Liver (tissue), 9 donors: ENCODE data around the gene TEC. TPM values are rescaled to one million over a fixed set of nuclear protein-coding genes. Genes with fewer than 3 reads are reported as not detected.

Experiments
- DNase-seq: peaks from one replicate; pipeline ENCODE4 v3.0.0-alpha.2; 2017; ENCODE audit warnings: low spot score
- H3K27ac ChIP-seq, 2 donors: one replicate each; pipeline ENCODE4 v1.7.0; 2013; ENCODE audit warnings: inconsistent platforms in 2 of 2, low read length in 2 of 2, control low read depth in 1 of 2, low read depth in 1 of 2, mild to moderate bottlenecking in 1 of 2
- H3K27me3 ChIP-seq, 4 donors: one replicate each; pipeline versions ENCODE4 v1.6.1 to v1.7.0; 2013; ENCODE audit warnings: low read length in 3 of 4, inconsistent platforms in 1 of 4, mild to moderate bottlenecking in 1 of 4, moderate library complexity in 1 of 4; ENCODE audit not compliant: control insufficient read depth in 4 of 4, insufficient read depth in 4 of 4
- H3K36me3 ChIP-seq, 4 donors: one replicate each; pipeline versions ENCODE4 v1.6.1 to v1.7.0; 2013; ENCODE audit warnings: low read length in 3 of 4, mild to moderate bottlenecking in 3 of 4, low read depth in 1 of 4, moderate library complexity in 1 of 4; ENCODE audit not compliant: control insufficient read depth in 4 of 4, insufficient read depth in 3 of 4
- H3K4me1 ChIP-seq, 4 donors: one replicate each; pipeline versions ENCODE4 v1.6.1 to v1.7.0; 2013; ENCODE audit warnings: low read length in 3 of 4, mild to moderate bottlenecking in 3 of 4, moderate library complexity in 1 of 4; ENCODE audit not compliant: control insufficient read depth in 4 of 4, insufficient read depth in 4 of 4
- H3K4me3 ChIP-seq, 3 donors: one replicate each; pipeline versions ENCODE4 v1.6.1 to v1.7.0; 2013; ENCODE audit warnings: low read length in 3 of 3, control low read depth in 1 of 3, low read depth in 1 of 3, mild to moderate bottlenecking in 1 of 3
- H3K9ac ChIP-seq, 2 donors: one replicate each; pipeline ENCODE4 v1.7.0; 2013; ENCODE audit warnings: low read length in 2 of 2, mild to moderate bottlenecking in 2 of 2, moderate library complexity in 2 of 2, control low read depth in 1 of 2, low read depth in 1 of 2
- H3K9me3 ChIP-seq, 4 donors: one replicate each; pipeline versions ENCODE4 v1.6.1 to v1.7.0; 2013; ENCODE audit warnings: low read length in 3 of 4; ENCODE audit not compliant: control insufficient read depth in 4 of 4
- ATF3 ChIP-seq: IDR thresholded peaks from 2 replicates; pipeline ENCODE4 v1.6.1; 2016; ENCODE audit warnings: antibody characterized with exemption
- EGR1 ChIP-seq, 2 donors: IDR thresholded peaks; 2 replicates each; pipeline ENCODE4 v1.6.1; 2016 to 2018; ENCODE audit warnings: antibody characterized with exemption in 2 of 2, low read depth in 2 of 2
- FOXA1 ChIP-seq: IDR thresholded peaks from 2 replicates; pipeline ENCODE4 v1.6.1; 2016; ENCODE audit warnings: antibody characterized with exemption
- FOXA2 ChIP-seq: IDR thresholded peaks from 2 replicates; pipeline ENCODE4 v1.6.1; 2016; ENCODE audit warnings: antibody characterized with exemption
- GABPA ChIP-seq, 2 donors: IDR thresholded peaks in 1 of 2; conservative IDR thresholded peaks in 1 of 2; 2 replicates each; pipeline ENCODE4 v1.6.1; 2016; ENCODE audit warnings: antibody characterized with exemption in 2 of 2, mild to moderate bottlenecking in 1 of 2, moderate library complexity in 1 of 2
- HNF4A ChIP-seq, 2 donors: conservative IDR thresholded peaks; 2 replicates each; pipeline ENCODE4 v1.6.1; 2016; ENCODE audit warnings: antibody characterized with exemption in 2 of 2, mild to moderate bottlenecking in 2 of 2
- HNF4G ChIP-seq: IDR thresholded peaks from 2 replicates; pipeline ENCODE4 v1.6.1; 2016; ENCODE audit warnings: antibody characterized with exemption
- JUND ChIP-seq, 2 donors: IDR thresholded peaks; 2 replicates each; pipeline ENCODE4 v1.6.1; 2016; ENCODE audit warnings: antibody characterized with exemption in 2 of 2
- MAX ChIP-seq: IDR thresholded peaks from 2 replicates; pipeline ENCODE4 v1.6.1; 2016; ENCODE audit warnings: antibody characterized with exemption
- NR2F2 ChIP-seq: IDR thresholded peaks from 2 replicates; pipeline ENCODE4 v1.6.1; 2016; ENCODE audit warnings: antibody characterized with exemption
- RAD21 ChIP-seq, 2 donors: IDR thresholded peaks; 2 replicates each; pipeline ENCODE4 v1.6.1; 2016; ENCODE audit warnings: antibody characterized with exemption in 2 of 2, mild to moderate bottlenecking in 2 of 2
- RXRA ChIP-seq, 2 donors: IDR thresholded peaks; 2 replicates each; pipeline ENCODE4 v1.6.1; 2017 to 2018; ENCODE audit warnings: antibody characterized with exemption in 2 of 2, mild to moderate bottlenecking in 1 of 2
- SP1 ChIP-seq: IDR thresholded peaks from 2 replicates; pipeline ENCODE4 v1.6.1; 2018; ENCODE audit warnings: antibody characterized with exemption, mild to moderate bottlenecking
- TAF1 ChIP-seq: conservative IDR thresholded peaks from 2 replicates; pipeline ENCODE4 v1.6.1; 2016; ENCODE audit warnings: antibody characterized with exemption, mild to moderate bottlenecking
- YY1 ChIP-seq: IDR thresholded peaks from 2 replicates; pipeline ENCODE4 v1.6.1; 2016; ENCODE audit warnings: antibody characterized with exemption, mild to moderate bottlenecking
- ZBTB33 ChIP-seq: IDR thresholded peaks from 2 replicates; pipeline ENCODE4 v1.6.1; 2016; ENCODE audit warnings: antibody characterized with exemption
- WGBS: extraction: QIAGEN DNeasy Blood & Tissue Kit; methylation state at CpG from one replicate; pipeline ENCODE4 v1.1.7; 2013; 5-methylcytosine and 5-hydroxymethylcytosine counted together
- polyA plus RNA-seq, 2 donors: library from polyadenylated mRNA; stranded (reverse) in 1 of 2; unstranded in 1 of 2; fragments of 200-250 nt in 1 of 2; fragments of >200 nt in 1 of 2; fragmentation: Nextera tagmentation in 1 of 2; extraction: Ambion mirVana in 1 of 2; gene quantifications; one replicate each; pipeline versions ENCODE4 v1.2.1 to v1.2.3, GENCODE V29; 2013 to 2015
- total RNA-seq, 2 donors: library from RNA; depleted of rRNA; stranded (reverse); fragments of >200 nt; gene quantifications; one replicate each; pipeline ENCODE4 v1.2.3, GENCODE V29; 2014
- donor health status: healthy.
- donor health status: healthy.
- donor health status: healthy.
- donor health status: healthy.
- donor health status: healthy.

TEC gene
- total and polyA plus RNA-seq, 4 donors, result 1.1 to 4.7 (median 2.0) TPM

GRCh38 chr4:48225368-48226141 lies 44.1 kb downstream of the TEC start (continued):
- TF ChIP-seq ZBTB33 (no peak), FOXA1 (no peak), JUND (IDR thresholded peaks at IDR 0.05) (no peak), NR2F2 (no peak), HNF4A (conservative IDR thresholded peaks at IDR 0.05) (no peak)

GRCh38 chr4:48224606-48225005 lies 45.0 kb downstream of the TEC start:
- Histone ChIP-seq H3K9ac (no peak overlapping the region), H3K4me3 (no peak overlapping the region), H3K27ac (no peak overlapping the region)

GRCh38 chr4:48223633-48224295 lies 45.9 kb downstream of the TEC start:
- no peak overlapping the region for H3K4me3 ChIP-seq

More at GRCh38 chr4:48224606-48225005, 45.0 kb downstream of the TEC start:
- TF ChIP-seq HNF4G, result no peak
- WGBS, result 87% methylated on average over 5 of the region's 5 CpGs
- Histone ChIP-seq H3K4me1 (peaks cover 0 to 5% (median 1%) of the 10 kb centered on the region in 4 donors), H3K9me3 (no peaks in the 10 kb centered on the region), H3K36me3 (peaks cover 0 to 2% (median 0%) of the 10 kb centered on the region in 4 donors), H3K27me3 (no peaks in the 10 kb centered on the region)
- DNase-seq, result no peak

More at GRCh38 chr4:48223633-48224295, 45.9 kb downstream of the TEC start:
- peaks cover 0 to 2% (median 0%) of the 10 kb centered on the region in 4 donors for H3K36me3 ChIP-seq
- no peaks in the 10 kb centered on the region for H3K4me1 ChIP-seq
- no peak for DNase-seq
- H3K27ac ChIP-seq, result no peak overlapping the region
- 88% methylated on average over 3 of the region's 3 CpGs for WGBS
- no peaks in the 10 kb centered on the region for H3K9me3 ChIP-seq
- H3K27me3 ChIP-seq, result no peaks in the 10 kb centered on the region
- H3K9ac ChIP-seq, result no peak overlapping the region
- no peak for TF ChIP-seq EGR1 (IDR thresholded peaks at IDR 0.05; ENCODE audit: low read depth in 2 of 2)
- no peak for TF ChIP-seq FOXA1
- TF ChIP-seq ZBTB33, result no peak
- no peak for TF ChIP-seq ATF3
- no peak for TF ChIP-seq GABPA (IDR thresholded peaks at IDR 0.05 in 1 of 2, conservative IDR thresholded peaks at IDR 0.05 in 1 of 2)
- TF ChIP-seq JUND (IDR thresholded peaks at IDR 0.05), result no peak
- no peak for TF ChIP-seq YY1
- TF ChIP-seq HNF4G, result no peak
- TF ChIP-seq RXRA (IDR thresholded peaks at IDR 0.05), result no peak
- no peak for TF ChIP-seq FOXA2
- TF ChIP-seq MAX, result no peak
- no peak for TF ChIP-seq TAF1
- TF ChIP-seq SP1, result no peak
- TF ChIP-seq RAD21 (IDR thresholded peaks at IDR 0.05), result no peak
- no peak for TF ChIP-seq NR2F2
